ENCODE data around the gene NBPF26.
"Not testable (repeated sequence)": the region's sequence is repeated elsewhere in the genome, so short reads cannot be mapped to it uniquely, and the experiment has no call there.

The NBPF26 gene

DNA sequence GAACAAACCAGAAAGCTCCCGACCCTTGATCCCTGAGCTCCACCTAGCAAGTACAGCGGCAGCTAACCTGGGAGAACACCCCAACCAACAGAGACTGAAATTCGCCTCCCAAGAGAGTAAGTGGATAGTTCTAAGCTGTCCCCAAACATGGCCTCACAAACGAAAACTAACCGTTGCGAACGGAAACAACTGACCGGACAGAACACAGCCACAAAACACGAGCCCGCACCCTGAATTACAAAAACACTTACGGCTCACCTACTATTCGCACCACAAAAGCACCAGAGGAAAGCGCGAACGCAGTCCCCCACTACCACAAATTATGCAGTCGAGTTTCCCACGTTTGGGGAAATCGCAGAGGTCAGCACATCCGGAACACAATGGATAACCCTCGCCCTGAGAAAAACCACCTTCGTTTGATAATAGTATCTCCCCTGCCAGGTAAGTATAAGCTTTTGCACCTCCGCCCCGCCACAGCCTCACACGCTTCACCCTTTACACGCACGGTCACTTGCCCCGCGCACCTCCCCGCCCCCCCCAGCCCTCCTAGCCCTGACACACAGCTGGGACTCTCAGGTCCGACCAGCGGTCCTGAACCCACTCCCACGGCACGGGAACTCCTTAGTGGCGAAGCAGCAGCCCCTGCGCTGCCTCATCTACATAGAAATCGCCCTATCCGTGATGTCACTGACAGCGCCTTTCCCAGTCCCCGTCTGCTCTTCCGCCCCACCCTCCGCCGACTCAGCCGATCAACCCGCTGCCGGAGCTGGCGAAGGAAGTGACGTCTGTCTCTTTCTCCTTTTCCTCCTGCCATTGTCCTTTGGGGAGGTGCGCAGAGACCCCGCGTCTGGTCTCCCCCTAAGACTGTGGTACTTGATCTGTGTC lies 127.0 kb downstream of the NBPF26 start:
- peak; percentile 44 to 64 for DNase-seq (ENCODE audit: low read depth in 1 of 2, low spot score in 1 of 2)

- DNase-seq (ENCODE audit: low read depth in 1 of 2, low spot score in 1 of 2): not testable (repeated sequence)
Measured at GRCh38 chr1:120858144-120858543, 134.4 kb downstream of the NBPF26 start.

DNA sequence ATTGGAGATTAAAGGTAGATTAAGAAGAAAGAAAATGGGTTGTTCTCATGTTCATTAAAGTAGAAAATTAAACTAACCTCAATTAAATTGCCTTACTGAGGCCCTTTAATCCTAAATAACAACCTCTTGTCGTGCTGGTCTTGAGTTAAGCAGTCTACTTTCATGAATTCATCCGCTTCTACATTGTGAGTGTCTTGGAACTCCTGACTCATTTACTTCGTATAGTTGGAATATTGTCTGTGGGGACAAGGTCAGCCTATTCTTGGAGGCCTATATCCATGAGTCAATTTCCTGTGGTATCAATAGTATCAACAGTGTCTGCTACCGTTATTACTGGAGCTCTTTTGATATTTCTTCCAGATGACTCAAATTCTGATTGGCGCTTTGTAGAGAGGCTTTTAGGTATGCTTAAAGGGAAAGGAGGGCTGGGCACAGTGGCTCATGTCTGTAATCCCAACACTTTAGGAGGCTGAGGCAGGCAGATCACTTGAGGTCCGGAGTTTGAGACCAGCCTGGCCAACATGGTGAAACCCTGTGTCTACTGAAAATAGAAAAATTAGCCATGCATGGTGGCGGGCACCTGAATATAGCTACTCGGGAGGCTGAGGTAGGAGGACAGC lies 136.0 kb downstream of the NBPF26 start:
- not testable (repeated sequence) for DNase-seq (ENCODE audit: low read depth in 1 of 2, low spot score in 1 of 2)

DNA sequence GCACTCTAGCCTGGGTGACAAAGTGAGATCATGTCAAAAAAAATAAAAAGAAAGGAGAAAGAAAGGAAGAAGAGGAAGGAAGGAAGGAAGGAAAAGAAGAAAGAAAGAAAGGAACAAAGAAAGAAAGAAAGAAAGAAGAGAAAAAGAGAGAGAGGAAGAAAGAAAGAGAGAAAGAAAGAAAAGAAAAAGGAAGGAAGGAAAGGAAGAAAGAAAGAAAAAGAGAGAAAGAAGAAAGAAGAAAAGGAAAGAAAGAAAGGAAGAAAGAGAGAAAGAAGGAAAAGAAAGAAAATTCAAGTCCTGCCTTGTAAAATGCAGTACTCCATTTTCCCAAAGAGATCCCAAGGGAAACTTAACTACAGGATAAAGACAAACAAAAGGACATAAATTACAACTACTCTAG lies 154.5 kb downstream of the NBPF26 start:
- not testable (repeated sequence) for DNase-seq (ENCODE audit: low read depth in 1 of 2, low spot score in 1 of 2)

GRCh38 chr1:120880056-120880455 lies 156.3 kb downstream of the NBPF26 start:
- not testable (repeated sequence) for DNase-seq (ENCODE audit: low read depth in 1 of 2, low spot score in 1 of 2)

DNA sequence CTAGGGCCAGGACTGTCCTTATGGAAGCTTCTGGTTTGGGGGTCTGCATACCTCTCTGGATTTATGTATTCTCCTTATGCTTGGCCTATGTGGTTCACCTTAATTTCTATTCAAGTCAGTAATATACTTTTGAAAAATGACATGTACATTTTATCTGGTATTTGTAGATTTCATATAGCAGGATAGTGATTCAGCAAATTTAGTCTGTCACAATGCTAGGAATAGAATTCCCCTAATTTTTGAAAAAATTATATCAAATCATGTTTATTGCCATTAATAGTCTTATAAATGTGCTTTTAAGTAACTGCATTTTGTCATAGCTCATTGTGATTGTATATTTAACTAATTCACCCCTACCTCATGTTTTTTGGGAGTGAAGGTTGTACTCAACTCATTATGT lies 158.2 kb downstream of the NBPF26 start:
- not testable (repeated sequence) for DNase-seq (ENCODE audit: low read depth in 1 of 2, low spot score in 1 of 2)
